RWPE2 (cell line): ENCODE results near the gene FAS.

Source experiments
- ATAC-seq: fragments of 200-7000 bp; cut with Tn5 transposase; 3 replicates; pipeline ENCODE4 v1.9.1; 2021; ENCODE audit warnings: low read depth
- DNase-seq: peaks from one replicate; pipeline ENCODE4 v3.0.0-alpha.2; 2020; ENCODE audit warnings: low spot score
- H3K27ac ChIP-seq: fragments of 450-650 bp; 2 replicates; pipeline ENCODE4 v1.5.1; 2017; ENCODE audit warnings: mild to moderate bottlenecking; ENCODE audit not compliant: poor library complexity, severe bottlenecking
- H3K27me3 ChIP-seq: fragments of 250-450 bp; sonication (Bioruptor Pico); 2 replicates; pipeline ENCODE4 v1.5.1; 2021; ENCODE audit warnings: mild to moderate bottlenecking, moderate library complexity; ENCODE audit not compliant: insufficient read depth, poor library complexity, severe bottlenecking
- H3K36me3 ChIP-seq: fragments of 250-450 bp; sonication (Bioruptor Pico); 2 replicates; pipeline ENCODE4 v1.5.1; 2020; ENCODE audit warnings: low read depth, mild to moderate bottlenecking, moderate library complexity
- H3K4me1 ChIP-seq: fragments of 250-450 bp; sonication (Bioruptor Pico); 2 replicates; pipeline ENCODE4 v1.5.1; 2021; ENCODE audit warnings: mild to moderate bottlenecking, moderate library complexity; ENCODE audit not compliant: insufficient read depth, poor library complexity, severe bottlenecking
- H3K4me3 ChIP-seq: fragments of 250-450 bp; sonication (Bioruptor Pico); 2 replicates; pipeline ENCODE4 v1.5.1; 2021; ENCODE audit warnings: mild to moderate bottlenecking, moderate library complexity; ENCODE audit not compliant: severe bottlenecking
- H3K9me3 ChIP-seq: fragments of 250-450 bp; sonication (Bioruptor Pico); 2 replicates; pipeline ENCODE4 v1.5.1; 2021; ENCODE audit warnings: mild to moderate bottlenecking, moderate library complexity; ENCODE audit not compliant: severe bottlenecking
- TF ChIP-seq, protein P1 (sequence below): fragments of 450-650 bp; IDR thresholded peaks from one replicate; pipeline ENCODE4 v1.5.1; 2017; ENCODE audit warnings: mild to moderate bottlenecking, moderate library complexity; ENCODE audit not compliant: poor library complexity, severe bottlenecking

The FAS gene

DNA sequence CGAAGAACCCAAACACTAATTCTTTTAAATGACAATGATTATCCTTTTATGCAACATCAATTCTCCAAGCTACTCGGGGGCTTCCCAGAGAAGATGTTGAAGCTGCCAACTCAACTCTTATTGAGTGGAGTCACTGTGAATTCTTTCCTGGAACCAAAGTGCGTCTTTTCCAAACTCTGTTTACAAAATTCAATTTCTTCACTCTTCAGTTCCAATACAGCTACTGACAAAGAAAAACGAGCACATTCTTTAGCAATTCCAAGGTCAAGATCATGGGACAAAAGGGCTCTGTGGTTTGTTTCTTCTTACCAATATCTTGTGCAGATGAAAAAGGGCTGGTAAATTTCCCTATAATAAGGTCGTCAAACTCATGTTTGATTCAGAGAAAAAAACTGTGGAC, 74.2 kb downstream of the FAS start:
- no peak for DNase-seq
- H3K4me3 ChIP-seq: no peak overlapping the region
- TF ChIP-seq, protein P1, sequence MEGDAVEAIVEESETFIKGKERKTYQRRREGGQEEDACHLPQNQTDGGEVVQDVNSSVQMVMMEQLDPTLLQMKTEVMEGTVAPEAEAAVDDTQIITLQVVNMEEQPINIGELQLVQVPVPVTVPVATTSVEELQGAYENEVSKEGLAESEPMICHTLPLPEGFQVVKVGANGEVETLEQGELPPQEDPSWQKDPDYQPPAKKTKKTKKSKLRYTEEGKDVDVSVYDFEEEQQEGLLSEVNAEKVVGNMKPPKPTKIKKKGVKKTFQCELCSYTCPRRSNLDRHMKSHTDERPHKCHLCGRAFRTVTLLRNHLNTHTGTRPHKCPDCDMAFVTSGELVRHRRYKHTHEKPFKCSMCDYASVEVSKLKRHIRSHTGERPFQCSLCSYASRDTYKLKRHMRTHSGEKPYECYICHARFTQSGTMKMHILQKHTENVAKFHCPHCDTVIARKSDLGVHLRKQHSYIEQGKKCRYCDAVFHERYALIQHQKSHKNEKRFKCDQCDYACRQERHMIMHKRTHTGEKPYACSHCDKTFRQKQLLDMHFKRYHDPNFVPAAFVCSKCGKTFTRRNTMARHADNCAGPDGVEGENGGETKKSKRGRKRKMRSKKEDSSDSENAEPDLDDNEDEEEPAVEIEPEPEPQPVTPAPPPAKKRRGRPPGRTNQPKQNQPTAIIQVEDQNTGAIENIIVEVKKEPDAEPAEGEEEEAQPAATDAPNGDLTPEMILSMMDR: no peak
- no peak for ATAC-seq
- H3K27ac ChIP-seq: no peak overlapping the region
- no peaks in the 10 kb centered on the region for H3K36me3 ChIP-seq
- no peaks in the 10 kb centered on the region for H3K4me1 ChIP-seq
- H3K9me3 ChIP-seq: no peaks in the 10 kb centered on the region
- H3K27me3 ChIP-seq: no peaks in the 10 kb centered on the region
